Activated naive CD8-positive, alpha-beta T cell treated with anti-CD3 and anti-CD28 coated beads, Interleukin-2, amount 50 U/mL, for 24 hours (primary cell): ENCODE results near the gene FGF3.

Source experiments
- ATAC-seq: fragments of 150-1000 bp; cut with Tn5 transposase; one replicate; pipeline ENCODE4 v1.10.0; 2021
- DNase-seq: peaks from one replicate; pipeline ENCODE4 v3.0.0; 2021
- H3K27ac Mint-ChIP-seq: one replicate; pipeline ENCODE4 v1.8.0; 2021; ENCODE audit warnings: mild to moderate bottlenecking, mixed read lengths
- H3K27me3 Mint-ChIP-seq: one replicate; pipeline ENCODE4 v1.8.0; 2021; ENCODE audit warnings: mixed read lengths
- H3K36me3 Mint-ChIP-seq: one replicate; pipeline ENCODE4 v1.8.0; 2021; ENCODE audit warnings: low read depth, mixed read lengths
- H3K4me1 Mint-ChIP-seq: one replicate; pipeline ENCODE4 v1.8.0; 2021; ENCODE audit warnings: mixed read lengths
- H3K4me3 Mint-ChIP-seq: one replicate; pipeline ENCODE4 v1.8.0; 2021; ENCODE audit warnings: mild to moderate bottlenecking, moderate library complexity, mixed read lengths
- H3K9me3 Mint-ChIP-seq: one replicate; pipeline ENCODE4 v1.8.0; 2021; ENCODE audit warnings: mixed read lengths

Gene FGF3

DNA sequence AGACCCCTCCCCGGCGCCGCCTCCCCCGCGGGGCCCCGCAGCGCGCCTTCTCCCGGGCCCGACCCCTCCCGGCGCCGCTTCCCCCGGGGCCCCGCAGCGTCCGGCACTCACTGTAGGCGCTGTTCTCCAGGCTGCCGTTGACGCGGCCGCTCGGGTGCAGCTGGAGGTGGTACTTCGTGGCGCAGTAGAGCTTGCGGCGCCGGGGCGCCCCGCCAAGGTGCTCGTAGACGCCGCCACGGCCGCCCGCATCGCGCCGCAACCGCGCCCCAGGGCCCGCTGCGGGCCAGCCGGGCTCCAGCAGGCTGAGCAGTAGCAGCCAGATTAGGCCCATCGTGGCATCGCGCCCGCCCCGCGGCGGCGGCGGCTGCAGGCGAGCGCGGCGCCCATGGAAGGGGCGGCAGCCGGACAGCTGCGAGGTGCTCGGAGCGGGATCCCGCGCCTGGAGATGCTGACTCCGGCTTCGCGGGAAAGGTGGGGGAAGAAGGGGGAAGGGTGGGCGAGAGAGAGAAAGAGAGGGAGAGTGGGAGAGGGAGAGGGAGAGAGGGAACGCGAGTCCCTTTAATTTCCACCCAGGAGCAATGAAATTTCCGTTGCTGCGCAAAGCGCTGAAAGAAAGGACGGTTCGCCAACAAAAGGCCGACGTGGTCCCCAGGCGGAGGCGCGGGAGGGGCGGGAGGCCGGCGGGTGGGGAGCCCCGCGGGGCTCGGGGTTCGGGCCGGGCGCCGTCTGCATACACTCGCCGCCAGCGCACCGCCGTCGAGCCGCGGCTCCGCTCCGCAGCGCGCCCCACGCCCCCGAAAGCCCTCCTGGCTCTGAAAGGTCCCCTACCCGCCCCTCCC, at the start of gene FGF3:
Gene FGF3, minus strand, starts transcription at position 814 of the 839 bp plus-strand sequence. Its CDS starts 483 bp downstream, at position 331.
- H3K4me3 Mint-ChIP-seq: no peak within 1 kb of the TSS
- H3K27ac Mint-ChIP-seq: no peak within 1 kb of the TSS
- no peak for ATAC-seq
- no peaks in the 10 kb centered on the region for H3K36me3 Mint-ChIP-seq
- H3K4me1 Mint-ChIP-seq: no peaks in the 10 kb centered on the region
- H3K9me3 Mint-ChIP-seq: no peaks in the 10 kb centered on the region
- peaks cover 42% of the 10 kb centered on the region for H3K27me3 Mint-ChIP-seq
- no peak for DNase-seq

GRCh38 chr11:69868871-69869270, 49.7 kb upstream of the FGF3 start:
- Mint-ChIP-seq H3K27me3 (peaks cover 22% of the 10 kb centered on the region), H3K27ac (no peak overlapping the region)

DNA sequence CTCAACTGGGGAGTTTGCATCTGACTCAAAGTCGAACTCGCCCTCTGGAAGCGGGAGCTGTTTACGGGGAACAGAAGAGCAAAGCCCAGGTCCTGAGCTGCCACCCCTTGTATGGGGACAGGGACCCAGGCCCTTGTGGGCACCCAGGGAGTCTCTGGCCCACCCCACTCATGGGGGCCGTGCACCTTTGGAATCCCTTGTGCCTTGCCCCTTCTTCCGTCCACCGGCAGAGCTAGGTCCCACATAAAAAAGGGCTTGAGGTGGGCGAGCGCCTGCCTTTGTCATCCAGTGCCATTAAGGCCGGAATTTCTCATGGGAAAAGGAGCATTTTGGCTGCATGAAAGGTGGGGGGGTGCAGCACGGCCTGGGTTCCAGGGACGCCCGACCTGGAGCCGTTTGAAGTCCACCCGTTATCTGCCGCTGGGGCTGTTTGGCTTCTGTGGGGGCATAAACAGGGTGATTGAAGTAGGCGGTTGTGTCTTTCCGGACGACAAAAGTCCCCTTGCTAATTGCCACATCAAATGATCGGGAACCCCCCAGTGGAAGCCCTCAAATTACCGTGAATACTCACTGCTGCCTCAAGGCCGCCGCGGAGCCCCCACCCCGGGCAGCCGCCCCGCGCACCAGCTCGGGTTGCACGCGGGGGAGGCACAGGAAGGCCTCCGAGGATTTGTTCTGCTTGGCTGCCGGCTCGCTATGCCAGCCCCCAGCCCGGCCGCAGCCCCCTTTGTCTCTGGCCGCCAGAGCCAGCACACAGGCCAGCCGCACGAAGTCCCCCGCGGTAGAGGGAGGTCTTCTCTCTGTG, 49.0 kb upstream of the FGF3 start:
- Mint-ChIP-seq H3K36me3 (no peaks in the 10 kb centered on the region), H3K27me3 (peaks cover 25% of the 10 kb centered on the region), H3K4me1 (no peaks in the 10 kb centered on the region), H3K9me3 (no peaks in the 10 kb centered on the region), H3K27ac (no peak overlapping the region), H3K4me3 (no peak overlapping the region)
- ATAC-seq: no peak
- DNase-seq: no peak

More at GRCh38 chr11:69868871-69869270, 49.7 kb upstream of the FGF3 start:
- ATAC-seq: no peak
- Mint-ChIP-seq H3K9me3 (no peaks in the 10 kb centered on the region), H3K4me1 (no peaks in the 10 kb centered on the region), H3K36me3 (no peaks in the 10 kb centered on the region), H3K4me3 (no peak overlapping the region)
- DNase-seq: no peak

GRCh38 chr11:69867076-69868005, 48.1 kb upstream of the FGF3 start:
- no peak for ATAC-seq
- Mint-ChIP-seq H3K27me3 (peaks cover 25% of the 10 kb centered on the region), H3K9me3 (no peaks in the 10 kb centered on the region), H3K36me3 (no peaks in the 10 kb centered on the region), H3K27ac (no peak overlapping the region), H3K4me3 (no peak overlapping the region), H3K4me1 (no peaks in the 10 kb centered on the region)
- DNase-seq: no peak

GRCh38 chr11:69866648-69867047, 47.4 kb upstream of the FGF3 start:
- no peaks in the 10 kb centered on the region for H3K36me3 Mint-ChIP-seq
- no peaks in the 10 kb centered on the region for H3K4me1 Mint-ChIP-seq
- no peak for ATAC-seq
- H3K27me3 Mint-ChIP-seq: peaks cover 29% of the 10 kb centered on the region
- H3K27ac Mint-ChIP-seq: no peak overlapping the region
- no peaks in the 10 kb centered on the region for H3K9me3 Mint-ChIP-seq
- no peak overlapping the region for H3K4me3 Mint-ChIP-seq
- no peak for DNase-seq

- Mint-ChIP-seq H3K4me1 (no peaks in the 10 kb centered on the region), H3K36me3 (no peaks in the 10 kb centered on the region), H3K9me3 (no peaks in the 10 kb centered on the region), H3K27ac (no peak overlapping the region), H3K27me3 (peaks cover 35% of the 10 kb centered on the region), H3K4me3 (no peak overlapping the region)
- no peak for DNase-seq
- ATAC-seq: no peak
These were observed 46.5 kb upstream of the FGF3 start for GRCh38 chr11:69865707-69866106.

GRCh38 chr11:69864686-69865661, 45.8 kb upstream of the FGF3 start:
- Mint-ChIP-seq H3K36me3 (no peaks in the 10 kb centered on the region), H3K27me3 (peaks cover 35% of the 10 kb centered on the region), H3K9me3 (no peaks in the 10 kb centered on the region), H3K4me3 (no peak overlapping the region), H3K27ac (no peak overlapping the region), H3K4me1 (no peaks in the 10 kb centered on the region)
- ATAC-seq (no peak), DNase-seq (no peak)

DNA sequence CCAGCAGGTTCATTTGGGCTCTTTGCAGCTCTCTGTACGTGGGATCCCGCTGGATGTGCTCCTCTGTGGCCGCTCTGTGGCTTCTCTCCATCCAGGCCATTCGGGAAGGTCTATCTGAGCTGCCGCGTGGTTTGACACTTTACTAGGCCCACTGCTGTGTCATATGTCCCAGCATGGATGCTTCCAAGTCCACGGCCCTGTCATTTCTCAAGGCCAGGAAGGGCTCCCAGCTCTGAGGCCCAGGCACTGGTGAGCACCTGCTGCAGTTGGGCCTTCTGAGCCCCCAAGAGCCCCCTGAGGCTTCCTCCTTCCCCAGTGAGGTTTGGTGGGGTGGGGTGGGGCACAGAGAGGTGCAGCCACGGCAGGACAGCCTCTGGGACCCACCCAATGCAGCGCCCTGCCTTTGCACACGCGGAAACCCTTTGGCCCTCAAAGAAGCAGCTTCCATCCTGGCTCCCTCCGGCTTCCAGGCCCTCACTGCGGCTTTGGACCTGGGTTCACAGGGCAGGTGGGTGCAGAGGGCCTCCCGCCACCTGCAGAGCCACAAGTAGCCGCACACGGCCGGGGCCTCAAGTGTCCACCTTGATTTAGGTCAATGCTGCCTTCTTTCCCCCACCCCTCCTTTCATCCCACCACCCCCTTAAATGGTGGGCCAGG, 44.5 kb upstream of the FGF3 start:
- Mint-ChIP-seq H3K9me3 (no peaks in the 10 kb centered on the region), H3K36me3 (no peaks in the 10 kb centered on the region), H3K4me1 (no peaks in the 10 kb centered on the region), H3K27me3 (peaks cover 32% of the 10 kb centered on the region), H3K4me3 (no peak overlapping the region), H3K27ac (no peak overlapping the region)
- no peak for ATAC-seq
- no peak for DNase-seq

DNA sequence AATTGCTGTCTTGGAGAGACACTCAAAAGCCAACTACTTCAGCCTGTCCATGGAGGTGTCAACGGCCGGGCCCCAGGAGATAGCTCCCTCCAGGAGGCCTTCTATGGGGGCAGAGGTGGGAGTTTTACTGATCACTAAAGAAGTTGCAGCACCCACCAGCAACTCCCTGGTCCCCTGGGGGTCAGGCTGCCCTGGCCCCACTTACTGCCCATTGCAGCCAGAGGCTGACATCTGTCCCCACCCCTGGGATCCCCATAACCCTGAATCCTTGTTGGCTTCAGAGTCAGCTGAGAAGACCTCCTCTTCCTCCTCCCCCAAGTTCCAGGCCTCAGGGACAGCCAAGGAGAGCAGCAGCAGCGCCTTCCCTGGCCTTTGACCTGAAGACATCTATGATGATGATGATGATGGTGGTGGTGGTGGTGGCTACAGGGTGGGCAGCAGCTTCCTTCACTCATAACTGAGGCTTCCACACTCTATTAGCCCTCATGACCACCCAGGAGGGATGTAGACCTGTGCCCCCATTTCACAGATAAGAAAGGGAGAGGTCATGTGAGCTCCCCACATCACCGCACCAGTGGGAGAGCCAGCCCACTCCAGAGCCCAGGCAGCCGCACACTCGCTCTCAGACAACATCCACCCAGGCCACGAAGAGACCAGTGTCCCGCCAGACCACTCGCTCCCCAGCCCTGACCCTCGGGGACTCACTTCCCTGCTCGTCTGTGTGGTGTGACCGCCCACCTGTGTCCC, 43.8 kb upstream of the FGF3 start:
- H3K27me3 Mint-ChIP-seq: peaks cover 34% of the 10 kb centered on the region
- H3K9me3 Mint-ChIP-seq: no peaks in the 10 kb centered on the region
- no peak overlapping the region for H3K4me3 Mint-ChIP-seq
- ATAC-seq: no peak
- H3K36me3 Mint-ChIP-seq: no peaks in the 10 kb centered on the region
- H3K4me1 Mint-ChIP-seq: no peaks in the 10 kb centered on the region
- no peak for DNase-seq
- H3K27ac Mint-ChIP-seq: no peak overlapping the region

- DNase-seq: no peak
- H3K36me3 Mint-ChIP-seq: no peaks in the 10 kb centered on the region
- H3K9me3 Mint-ChIP-seq: no peaks in the 10 kb centered on the region
- H3K4me3 Mint-ChIP-seq: no peak overlapping the region
- peaks cover 37% of the 10 kb centered on the region for H3K27me3 Mint-ChIP-seq
- H3K27ac Mint-ChIP-seq: no peak overlapping the region
- ATAC-seq: no peak
- H3K4me1 Mint-ChIP-seq: no peaks in the 10 kb centered on the region
These were observed 43.1 kb upstream of the FGF3 start for GRCh38 chr11:69862331-69862771.

GRCh38 chr11:69861901-69862300, 42.7 kb upstream of the FGF3 start:
- Mint-ChIP-seq H3K4me1 (no peaks in the 10 kb centered on the region), H3K27ac (no peak overlapping the region), H3K36me3 (no peaks in the 10 kb centered on the region), H3K27me3 (peaks cover 37% of the 10 kb centered on the region), H3K9me3 (no peaks in the 10 kb centered on the region), H3K4me3 (no peak overlapping the region)
- DNase-seq: no peak
- no peak for ATAC-seq

GRCh38 chr11:69860796-69861445, 41.7 kb upstream of the FGF3 start:
- Mint-ChIP-seq H3K36me3 (no peaks in the 10 kb centered on the region), H3K27me3 (peaks cover 37% of the 10 kb centered on the region), H3K27ac (no peak overlapping the region), H3K9me3 (no peaks in the 10 kb centered on the region), H3K4me3 (no peak overlapping the region), H3K4me1 (no peaks in the 10 kb centered on the region)
- no peak for DNase-seq
- ATAC-seq: no peak
